GM18870 (cell line): Measurements from ENCODE around the gene OR2A12.
"Not testable (repeated sequence)": the region's sequence is repeated elsewhere in the genome, so short reads cannot be mapped to it uniquely, and the experiment has no call there.

ENCODE experiments used
- ATAC-seq: cut with Tn5 transposase; IDR thresholded peaks from one replicate; pipeline ENCODE4 v1.9.1; 2021; ENCODE audit warnings: moderate library complexity; ENCODE audit not compliant: unreplicated experiment

The OR2A12 gene

GRCh38 chr7:144113651-144114050 is 27.6 kb downstream of the OR2A12 start:
- ATAC-seq: no peak

GRCh38 chr7:144118341-144118740 is 32.3 kb downstream of the OR2A12 start:
- ATAC-seq: no peak

GRCh38 chr7:144122876-144123275 is 36.8 kb downstream of the OR2A12 start, which contains the start of gene OR2A14:
Gene OR2A14, plus strand, starts transcription at chr7:144123176. Its CDS starts 5,937 bp downstream, at chr7:144129113.
- ATAC-seq: no peak

DNA sequence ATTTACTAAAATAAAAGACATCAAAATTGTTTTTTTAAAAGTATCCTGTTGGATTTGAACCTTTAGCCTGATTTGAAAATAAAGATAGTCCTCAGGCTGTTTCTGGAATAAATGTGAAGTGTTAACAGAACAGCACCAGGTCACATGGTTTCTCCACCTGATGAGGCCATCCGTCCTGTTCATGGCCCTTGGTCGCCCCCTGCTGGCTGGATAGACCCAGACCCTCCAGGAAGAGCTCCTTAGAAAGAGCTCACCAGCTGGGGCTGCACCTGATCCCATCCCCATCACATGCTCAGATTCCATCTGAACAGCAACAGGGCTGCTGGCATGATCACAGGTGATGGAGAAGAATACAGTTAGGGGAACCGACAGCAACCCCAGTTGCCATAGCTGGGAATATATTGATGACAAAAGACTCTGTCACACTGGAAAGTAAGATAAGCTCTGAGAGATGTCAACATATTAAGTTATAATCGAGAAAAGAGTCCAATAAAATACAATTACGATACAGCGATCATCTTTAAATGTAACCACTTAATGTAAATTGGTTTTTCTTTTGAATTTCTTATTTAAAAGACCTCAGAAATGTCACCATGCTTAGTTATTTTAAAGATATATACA is 41.7 kb downstream of the OR2A12 start:
- ATAC-seq: peak; percentile 97

DNA sequence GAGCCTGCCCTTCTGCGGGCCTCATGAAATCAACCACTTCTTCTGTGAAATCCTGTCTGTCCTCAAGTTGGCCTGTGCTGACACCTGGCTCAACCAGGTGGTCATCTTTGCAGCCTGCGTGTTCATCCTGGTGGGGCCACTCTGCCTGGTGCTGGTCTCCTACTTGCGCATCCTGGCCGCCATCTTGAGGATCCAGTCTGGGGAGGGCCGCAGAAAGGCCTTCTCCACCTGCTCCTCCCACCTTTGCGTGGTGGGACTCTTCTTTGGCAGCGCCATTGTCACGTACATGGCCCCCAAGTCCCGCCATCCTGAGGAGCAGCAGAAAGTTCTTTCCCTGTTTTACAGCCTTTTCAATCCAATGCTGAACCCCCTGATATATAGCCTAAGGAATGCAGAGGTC is 43.5 kb downstream of the OR2A12 start:
- ATAC-seq: not testable (repeated sequence)

DNA sequence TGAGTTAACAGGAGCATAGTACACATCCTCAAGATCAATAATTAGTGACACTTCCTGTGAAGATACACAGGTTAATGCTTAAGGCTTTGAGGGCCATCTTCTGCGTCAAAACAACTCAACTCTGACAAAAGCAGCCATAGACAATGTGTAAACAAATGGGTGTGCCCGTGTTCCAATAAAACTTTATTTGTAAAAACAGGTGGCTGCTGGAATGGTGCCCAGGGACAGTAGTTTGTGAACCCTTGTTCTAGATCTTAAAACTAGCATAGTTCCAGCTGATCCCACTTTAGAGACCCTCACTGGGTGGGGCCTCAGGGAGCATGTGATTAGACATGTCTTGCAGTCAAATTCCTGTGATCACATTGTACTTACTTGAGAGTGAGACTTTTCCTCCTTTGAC is 44.7 kb downstream of the OR2A12 start:
- no peak for ATAC-seq

- ATAC-seq: no peak
These were observed 46.2 kb downstream of the OR2A12 start for GRCh38 chr7:144132262-144132661.

GRCh38 chr7:144133307-144133706 is 47.2 kb downstream of the OR2A12 start:
- no peak for ATAC-seq

GRCh38 chr7:144134116-144134515 is 48.0 kb downstream of the OR2A12 start:
- ATAC-seq: no peak

DNA sequence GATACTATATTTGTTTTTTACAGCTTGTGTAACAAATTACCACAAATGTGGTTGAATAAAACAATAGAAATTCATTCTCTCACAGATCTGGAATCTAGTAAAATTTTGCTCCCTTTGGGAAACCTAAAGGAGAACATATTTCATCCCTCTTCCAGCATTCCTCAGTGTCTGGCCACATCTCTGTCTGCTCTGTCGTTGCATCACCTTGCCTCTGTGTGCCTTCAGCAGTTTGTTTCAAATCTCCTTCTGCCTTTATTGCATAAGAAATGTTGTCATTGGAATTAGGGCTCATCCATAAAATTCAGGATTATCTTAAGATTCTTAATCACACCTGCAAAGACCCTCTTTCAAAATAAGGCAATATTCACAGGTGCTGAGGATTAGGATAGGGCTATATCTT is 51.4 kb downstream of the OR2A12 start:
- ATAC-seq: no peak

- ATAC-seq: no peak
These were observed 56.1 kb downstream of the OR2A12 start for GRCh38 chr7:144142187-144142586.

DNA sequence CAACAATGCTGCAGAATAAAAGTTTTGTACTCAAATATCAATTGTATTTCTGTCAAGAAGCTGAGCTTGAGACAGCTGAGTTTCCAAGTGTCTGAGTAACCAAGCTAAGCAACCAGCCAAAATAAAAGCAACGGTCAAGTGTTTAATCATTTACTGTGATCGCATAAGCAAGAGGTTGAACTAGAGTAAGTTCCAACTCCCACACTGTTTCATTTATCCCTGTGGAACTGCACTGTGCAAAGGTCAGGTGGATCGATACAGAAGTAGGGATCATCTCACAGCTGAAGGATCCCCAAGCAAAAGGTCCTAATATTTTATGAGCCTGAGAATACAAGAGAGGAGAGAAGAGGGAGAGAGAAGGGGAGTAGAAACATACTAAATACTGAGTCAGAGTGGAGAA is 58.3 kb downstream of the OR2A12 start:
- no peak for ATAC-seq

GRCh38 chr7:144148224-144148827 is 62.2 kb downstream of the OR2A12 start:
- ATAC-seq: no peak
